Activated CD4-positive, alpha-beta T cell treated with anti-CD3 and anti-CD28 coated beads for 36 hours (primary cell): Measurements from ENCODE around the gene SCP2. TPM values are rescaled to one million over a fixed set of nuclear protein-coding genes. Genes with fewer than 3 reads are reported as not detected.

Experiments used
- ATAC-seq: fragments of 200-7000 bp; cut with Tn5 transposase; one replicate; pipeline ENCODE4 v1.10.0; 2021; ENCODE audit warnings: mild to moderate bottlenecking, moderate library complexity
- CTCF ChIA-PET: fragments of 350-600 bp; sonication (Branson Sonifier 250); formaldehyde crosslinking; loops from one replicate; lab custom pipeline; 2021; ENCODE audit warnings: antibody characterized with exemption; lab: Charles Lee
- POLR2A ChIA-PET: fragments of 350-600 bp; sonication (Branson Sonifier 250); formaldehyde crosslinking; loops from one replicate; lab custom pipeline; 2021; ENCODE audit warnings: antibody characterized with exemption, inconsistent platforms; lab: Charles Lee
- DNase-seq: peaks from one replicate; pipeline ENCODE4 v3.0.0-alpha.2; 2020
- H3K27ac Mint-ChIP-seq: one replicate; pipeline ENCODE4 v1.8.0; 2021; ENCODE audit warnings: mixed read lengths
- H3K27me3 Mint-ChIP-seq: one replicate; pipeline ENCODE4 v1.8.0; 2021; ENCODE audit warnings: mixed read lengths
- H3K36me3 Mint-ChIP-seq: one replicate; pipeline ENCODE4 v1.8.0; 2021; ENCODE audit warnings: low read depth, mixed read lengths
- H3K4me1 Mint-ChIP-seq: one replicate; pipeline ENCODE4 v1.8.0; 2021; ENCODE audit warnings: mixed read lengths
- H3K4me3 Mint-ChIP-seq: one replicate; pipeline ENCODE4 v1.8.0; 2021; ENCODE audit warnings: mild to moderate bottlenecking, moderate library complexity, mixed read lengths
- H3K9me3 Mint-ChIP-seq: one replicate; pipeline ENCODE4 v1.8.0; 2021; ENCODE audit warnings: low read depth, mixed read lengths
- intact Hi-C, 2 experiments: fragments of 100-400 bp; cut with DNase I in 1 of 2; cut with micrococcal nuclease in 1 of 2; formaldehyde crosslinking; loops; one replicate each; pipeline versions ENCODE4 v1.14.2 to v1.15.1; 2022 to 2024; cut with DNase I, micrococcal nuclease
- total RNA-seq, 2 experiments: library from RNA; stranded (reverse); gene quantifications; one replicate each; pipeline ENCODE4 v1.2.3, GENCODE V29; 2021

The SCP2 gene
- total RNA-seq, 2 experiments from 2014 or later, result 46.6 to 67.1 TPM

DNA sequence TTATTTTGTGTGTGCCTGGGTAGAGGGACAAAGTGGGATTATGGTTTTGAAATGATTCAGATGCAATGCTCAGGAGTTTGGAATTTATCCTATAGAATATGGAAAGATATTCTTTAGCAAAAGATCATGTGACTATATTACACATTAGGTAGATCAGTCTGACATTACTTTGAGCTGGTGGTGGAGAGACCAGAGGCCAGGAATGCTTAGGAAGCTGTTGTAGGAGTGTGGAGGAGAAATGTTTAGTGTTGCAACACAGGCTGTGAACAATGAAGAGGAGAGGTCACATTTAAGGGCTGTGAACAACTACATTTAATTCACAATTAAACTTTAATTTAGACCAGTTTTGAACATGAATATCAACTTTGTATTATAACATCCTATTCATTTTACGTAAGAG, 89.6 kb downstream of the SCP2 start:
- ChIA-PET CTCF (interaction anchor here (1.1 kb wide), 1 partner anchor 40 kb away, joined by 4 read pairs; no protein-coding TSS in a partner anchor), POLR2A (no interaction called here)
- H3K4me1 Mint-ChIP-seq, result peaks cover 26% of the 10 kb centered on the region
- no peak overlapping the region for H3K4me3 Mint-ChIP-seq
- intact Hi-C loops, result loop anchor here in 1 of 2 experiments (10.0 kb wide), 1 partner anchor 982 kb away; the partner anchor contains the start of gene KTI12
- H3K27me3 Mint-ChIP-seq, result no peaks in the 10 kb centered on the region
- H3K9me3 Mint-ChIP-seq, result no peaks in the 10 kb centered on the region
- H3K27ac Mint-ChIP-seq, result no peak overlapping the region
- DNase-seq (no peak), ATAC-seq (no peak)
- peaks cover 4% of the 10 kb centered on the region for H3K36me3 Mint-ChIP-seq

DNA sequence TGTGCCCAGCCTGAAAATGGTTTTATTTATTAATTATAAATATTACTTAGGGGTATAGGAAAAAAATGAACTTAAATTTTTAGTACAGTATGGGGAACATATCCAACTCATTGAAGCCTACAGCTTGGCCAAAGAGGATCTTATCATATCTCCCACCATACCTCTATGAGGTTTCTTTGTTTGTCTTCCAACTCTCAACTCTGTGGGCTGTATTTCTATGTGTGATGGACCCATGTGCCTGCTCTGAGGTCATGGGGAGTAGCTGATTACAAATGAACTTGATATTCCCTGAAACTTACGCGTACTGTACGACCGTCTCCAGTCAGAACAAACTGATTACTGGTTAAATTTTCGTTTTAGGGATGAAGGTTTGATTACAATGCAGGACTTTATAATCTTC, 93.5 kb downstream of the SCP2 start:
- Mint-ChIP-seq H3K9me3 (no peaks in the 10 kb centered on the region), H3K4me3 (no peak overlapping the region), H3K4me1 (peaks cover 22% of the 10 kb centered on the region), H3K36me3 (peaks cover 4% of the 10 kb centered on the region), H3K27ac (no peak overlapping the region), H3K27me3 (no peaks in the 10 kb centered on the region)
- intact Hi-C loops, result no loop called here
- POLR2A ChIA-PET, result no interaction called here
- no peak for ATAC-seq
- no peak for DNase-seq
- CTCF ChIA-PET, result no interaction called here

DNA sequence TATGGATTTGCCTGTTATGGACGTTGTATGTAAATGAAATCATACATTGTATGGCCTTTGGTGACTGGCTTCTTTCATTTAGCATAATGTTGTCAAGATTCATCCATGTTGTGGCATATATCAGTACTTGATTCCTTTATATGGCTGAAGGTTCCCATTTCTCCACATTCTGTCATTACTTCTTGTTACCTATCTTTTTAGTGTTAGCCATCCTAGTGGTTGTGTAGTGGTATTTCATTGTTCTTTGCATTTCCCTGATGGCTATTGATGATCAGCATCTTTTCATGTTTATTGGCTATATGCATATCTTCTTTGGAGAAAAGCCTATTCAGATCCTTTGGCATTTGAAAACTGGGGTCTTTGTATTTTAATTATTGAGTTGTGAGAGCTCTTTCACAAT, 95.1 kb downstream of the SCP2 start:
- H3K4me1 Mint-ChIP-seq, result peaks cover 10% of the 10 kb centered on the region
- H3K27me3 Mint-ChIP-seq, result no peaks in the 10 kb centered on the region
- no peak for ATAC-seq
- intact Hi-C loops, result no loop called here
- H3K9me3 Mint-ChIP-seq, result no peaks in the 10 kb centered on the region
- CTCF ChIA-PET, result no interaction called here
- H3K27ac Mint-ChIP-seq, result no peak overlapping the region
- DNase-seq, result no peak
- peaks cover 4% of the 10 kb centered on the region for H3K36me3 Mint-ChIP-seq
- no peak overlapping the region for H3K4me3 Mint-ChIP-seq
- POLR2A ChIA-PET, result no interaction called here

DNA sequence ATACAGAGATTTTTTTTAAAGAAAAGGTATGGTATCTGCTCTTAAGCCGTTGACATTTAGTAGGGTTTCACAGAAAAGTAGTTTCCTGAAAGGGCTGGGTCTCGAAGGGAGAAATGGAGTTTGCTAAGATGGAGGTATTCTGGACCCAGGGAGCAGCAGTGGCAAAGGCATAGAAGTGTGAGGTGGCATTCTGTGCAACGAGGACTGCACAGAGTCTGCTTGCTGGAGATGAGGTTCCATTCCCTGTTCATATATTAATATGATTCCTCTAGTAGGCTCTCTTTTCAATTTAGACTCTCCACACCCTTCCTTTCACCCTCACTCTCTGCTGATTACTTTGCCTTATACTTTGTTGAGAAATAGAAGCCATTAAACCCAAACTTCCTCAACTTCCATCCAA, 96.5 kb downstream of the SCP2 start:
- Mint-ChIP-seq H3K9me3 (no peaks in the 10 kb centered on the region), H3K4me1 (peaks cover 7% of the 10 kb centered on the region), H3K27me3 (no peaks in the 10 kb centered on the region), H3K27ac (no peak overlapping the region), H3K36me3 (peaks cover 6% of the 10 kb centered on the region), H3K4me3 (no peak overlapping the region)
- ATAC-seq (no peak), DNase-seq (no peak)
- intact Hi-C loops, result no loop called here
- CTCF ChIA-PET, result no interaction called here
- POLR2A ChIA-PET, result no interaction called here

DNA sequence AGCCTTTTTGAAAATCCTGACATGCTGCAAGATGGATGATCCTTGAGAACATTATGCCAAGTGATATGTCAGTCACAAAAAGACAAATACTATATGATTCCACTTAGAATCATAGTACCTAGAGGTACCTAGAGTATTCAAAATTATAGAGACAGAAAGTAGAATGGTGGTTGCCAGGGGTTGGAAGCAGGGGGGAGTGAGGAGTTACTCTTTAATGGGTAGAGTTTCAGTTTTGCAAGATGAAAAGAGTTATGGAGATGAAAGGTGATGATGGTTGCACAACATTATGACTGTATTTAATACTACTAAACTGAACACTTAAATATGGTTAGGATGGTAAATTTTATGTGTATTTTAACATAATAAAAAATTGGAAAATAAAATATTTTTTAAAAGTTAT, 97.0 kb downstream of the SCP2 start:
- intact Hi-C loops, result no loop called here
- ATAC-seq (peak; percentile 63), DNase-seq (no peak)

DNA sequence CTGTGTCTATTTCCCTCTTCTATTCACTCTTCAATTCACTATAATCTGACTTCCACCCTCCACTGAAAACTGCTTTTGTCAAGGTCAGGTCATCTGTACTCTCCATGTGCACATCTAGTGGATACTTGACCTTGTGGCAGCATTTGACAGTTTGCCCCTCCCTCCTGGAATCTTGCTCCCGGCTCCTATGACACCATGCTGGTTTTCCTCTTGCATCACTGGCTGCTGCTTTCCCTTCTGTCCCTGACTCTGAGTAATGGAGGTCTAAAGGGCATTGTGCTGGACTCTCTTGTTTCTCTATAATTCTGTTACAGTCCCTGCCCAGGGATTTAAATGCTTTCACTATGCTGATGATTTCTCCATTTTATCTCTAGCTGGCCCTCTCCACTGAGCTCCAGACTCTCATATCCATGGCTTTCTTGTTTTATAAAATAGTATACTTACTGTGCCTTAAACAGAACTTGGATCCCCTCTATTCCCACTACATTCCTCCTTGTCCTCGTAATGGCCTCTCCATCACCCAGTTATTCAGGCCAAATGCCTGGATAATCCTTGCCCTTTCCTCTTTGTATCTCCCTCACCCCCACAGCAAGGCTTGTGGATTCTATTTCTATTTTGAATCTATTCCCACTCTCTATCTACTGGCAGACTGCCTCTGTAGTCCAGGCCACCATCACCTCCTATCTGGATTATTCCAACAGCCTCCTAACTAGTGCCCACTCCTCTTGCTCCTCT, 98.1 kb downstream of the SCP2 start:
- intact Hi-C loops, result no loop called here
- ATAC-seq (no peak), DNase-seq (no peak)
- POLR2A ChIA-PET, result no interaction called here
- H3K4me3 Mint-ChIP-seq, result no peak overlapping the region
- peaks cover 7% of the 10 kb centered on the region for H3K4me1 Mint-ChIP-seq
- H3K9me3 Mint-ChIP-seq, result no peaks in the 10 kb centered on the region
- H3K27ac Mint-ChIP-seq, result no peak overlapping the region
- H3K36me3 Mint-ChIP-seq, result peaks cover 9% of the 10 kb centered on the region
- H3K27me3 Mint-ChIP-seq, result no peaks in the 10 kb centered on the region
- CTCF ChIA-PET, result interaction anchor here (0.6 kb wide), 1 partner anchor 699 kb away, joined by 3 read pairs; no protein-coding TSS in a partner anchor

More for the DNA sequence above, 97.0 kb downstream of the SCP2 start:
- Mint-ChIP-seq H3K27me3 (no peaks in the 10 kb centered on the region), H3K36me3 (peaks cover 6% of the 10 kb centered on the region), H3K9me3 (no peaks in the 10 kb centered on the region), H3K4me3 (no peak overlapping the region), H3K27ac (no peak overlapping the region), H3K4me1 (peaks cover 7% of the 10 kb centered on the region)
- POLR2A ChIA-PET, result no interaction called here
- CTCF ChIA-PET, result no interaction called here

DNA sequence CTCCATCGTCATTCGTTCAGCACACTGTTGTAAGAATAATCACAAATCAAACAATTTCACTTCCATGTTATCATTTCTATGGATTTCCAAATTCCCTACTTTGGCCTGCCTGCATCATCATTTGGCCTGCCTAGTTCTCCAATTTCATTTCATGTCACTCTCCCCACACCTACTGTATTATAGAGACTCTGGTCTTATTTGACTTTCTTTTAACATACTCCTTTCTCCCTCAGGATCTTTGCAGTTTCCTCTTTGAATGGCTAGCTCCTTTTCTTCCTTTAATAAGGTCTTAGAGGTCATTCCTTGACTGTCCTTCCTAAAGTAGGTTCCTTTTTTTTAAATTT, 98.7 kb downstream of the SCP2 start:
- DNase-seq, result no peak
- no peak overlapping the region for H3K27ac Mint-ChIP-seq
- POLR2A ChIA-PET, result no interaction called here
- no peaks in the 10 kb centered on the region for H3K27me3 Mint-ChIP-seq
- intact Hi-C loops, result no loop called here
- CTCF ChIA-PET, result interaction anchor here (0.6 kb wide), 1 partner anchor 698 kb away, joined by 3 read pairs; no protein-coding TSS in a partner anchor
- no peaks in the 10 kb centered on the region for H3K9me3 Mint-ChIP-seq
- ATAC-seq, result no peak
- peaks cover 7% of the 10 kb centered on the region for H3K36me3 Mint-ChIP-seq
- H3K4me3 Mint-ChIP-seq, result no peak overlapping the region
- H3K4me1 Mint-ChIP-seq, result peaks cover 6% of the 10 kb centered on the region

DNA sequence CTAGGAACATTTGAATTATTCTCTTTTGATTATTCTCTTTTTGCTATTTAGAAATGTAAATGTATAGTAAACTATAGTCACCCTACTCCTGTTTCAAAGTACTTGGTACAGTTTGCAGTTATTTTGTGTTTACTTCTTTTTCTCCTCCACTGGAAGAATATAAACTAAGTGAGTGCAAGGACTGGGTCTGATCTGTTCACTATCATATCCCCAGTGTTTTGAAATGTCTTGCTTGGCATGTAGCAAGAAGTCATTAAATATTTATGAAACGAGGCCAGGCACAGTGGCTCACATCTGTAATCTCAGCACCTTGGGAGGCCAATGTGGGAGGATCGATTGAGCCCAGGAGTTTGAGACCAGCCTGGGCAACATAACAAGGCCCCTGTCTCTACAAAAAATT, 99.2 kb downstream of the SCP2 start:
- no peaks in the 10 kb centered on the region for H3K27me3 Mint-ChIP-seq
- ChIA-PET POLR2A (interaction anchor here (0.6 kb wide), 1 partner anchor 660 kb away, joined by 6 read pairs; no protein-coding TSS in a partner anchor), CTCF (interaction anchor here (1.9 kb wide), 2 partner anchors 12 to 161 kb away, joined by 4 to 8 read pairs; no protein-coding TSS in a partner anchor)
- ATAC-seq (no peak), DNase-seq (no peak)
- intact Hi-C loops, result no loop called here
- H3K4me1 Mint-ChIP-seq, result peaks cover 6% of the 10 kb centered on the region
- peaks cover 9% of the 10 kb centered on the region for H3K36me3 Mint-ChIP-seq
- no peak overlapping the region for H3K4me3 Mint-ChIP-seq
- no peaks in the 10 kb centered on the region for H3K9me3 Mint-ChIP-seq
- no peak overlapping the region for H3K27ac Mint-ChIP-seq

DNA sequence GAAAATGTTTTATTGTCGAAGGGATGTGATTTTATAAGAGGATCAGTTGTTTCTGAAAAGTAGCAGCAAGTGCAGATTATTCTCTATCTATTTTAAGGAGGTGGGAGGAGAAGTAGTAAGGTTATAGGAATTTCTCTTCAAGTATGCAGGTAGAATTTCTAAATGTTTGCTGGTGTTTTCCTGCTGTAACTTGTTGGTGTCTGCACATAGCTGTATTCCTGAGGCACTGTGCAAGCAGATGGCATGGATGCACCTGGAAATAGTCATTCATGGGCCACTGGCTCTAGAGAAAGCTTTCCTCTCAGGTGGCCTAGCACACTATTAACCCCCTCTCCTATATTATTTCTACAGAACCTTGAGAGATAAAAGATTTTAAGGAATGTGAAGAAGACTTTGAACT, 104.7 kb downstream of the SCP2 start:
- no peaks in the 10 kb centered on the region for H3K4me1 Mint-ChIP-seq
- no peaks in the 10 kb centered on the region for H3K9me3 Mint-ChIP-seq
- H3K36me3 Mint-ChIP-seq, result peaks cover 18% of the 10 kb centered on the region
- intact Hi-C loops, result no loop called here
- ATAC-seq (no peak), DNase-seq (no peak)
- H3K27ac Mint-ChIP-seq, result no peak overlapping the region
- ChIA-PET CTCF (no interaction called here), POLR2A (interaction anchor here (0.6 kb wide), 1 partner anchor 533 kb away, joined by 4 read pairs; no protein-coding TSS in a partner anchor)
- no peaks in the 10 kb centered on the region for H3K27me3 Mint-ChIP-seq
- H3K4me3 Mint-ChIP-seq, result no peak overlapping the region

DNA sequence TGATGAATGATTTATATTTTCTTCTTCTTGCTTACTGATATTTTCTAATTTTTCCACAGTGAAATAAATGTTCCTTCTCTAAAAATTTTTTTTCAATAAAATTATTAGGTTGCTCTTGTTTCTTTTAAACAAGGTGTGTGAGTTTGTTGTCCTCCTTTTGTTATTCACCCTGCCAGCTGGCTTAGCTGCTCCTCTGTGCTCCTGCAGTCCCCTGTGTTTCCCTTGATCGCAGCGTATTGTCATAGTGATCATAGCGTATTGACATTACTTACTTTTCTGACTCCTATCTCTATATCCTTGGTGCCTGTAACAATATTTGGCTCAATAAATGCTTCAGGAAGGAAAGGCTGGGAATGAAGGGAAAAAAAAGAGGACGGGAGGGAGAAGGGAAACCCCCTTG, 110.1 kb downstream of the SCP2 start:
- ATAC-seq (no peak), DNase-seq (no peak)
- H3K4me1 Mint-ChIP-seq, result no peaks in the 10 kb centered on the region
- no peaks in the 10 kb centered on the region for H3K9me3 Mint-ChIP-seq
- peaks cover 15% of the 10 kb centered on the region for H3K36me3 Mint-ChIP-seq
- H3K27me3 Mint-ChIP-seq, result no peaks in the 10 kb centered on the region
- intact Hi-C loops, result no loop called here
- ChIA-PET POLR2A (no interaction called here), CTCF (no interaction called here)
- H3K4me3 Mint-ChIP-seq, result no peak overlapping the region
- no peak overlapping the region for H3K27ac Mint-ChIP-seq

DNA sequence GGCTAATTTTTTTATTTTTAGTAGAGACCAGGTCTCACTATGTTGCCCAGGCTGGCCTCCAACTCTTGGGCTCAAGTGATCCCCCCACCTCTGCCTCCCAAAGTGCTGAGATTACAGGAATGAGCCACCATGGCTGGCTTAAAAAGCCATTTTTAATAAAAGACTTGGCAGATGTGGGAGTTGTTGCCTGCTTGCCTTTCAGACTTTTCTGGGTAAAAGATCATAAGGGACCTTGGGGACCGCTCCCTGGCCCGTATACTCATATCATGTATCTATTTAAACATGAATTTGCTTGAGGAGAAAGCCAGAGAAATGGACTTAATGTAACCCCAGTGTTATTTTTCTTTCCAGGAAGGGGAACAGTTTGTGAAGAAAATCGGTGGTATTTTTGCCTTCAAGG, 111.5 kb downstream of the SCP2 start:
- intact Hi-C loops, result no loop called here
- ATAC-seq (no peak), DNase-seq (no peak)
- ChIA-PET CTCF (interaction anchor here (0.6 kb wide), 1 partner anchor 290 kb away, joined by 3 read pairs; no protein-coding TSS in a partner anchor), POLR2A (no interaction called here)
- Mint-ChIP-seq H3K27ac (no peak overlapping the region), H3K36me3 (peaks cover 13% of the 10 kb centered on the region), H3K4me1 (no peaks in the 10 kb centered on the region), H3K4me3 (no peak overlapping the region), H3K9me3 (no peaks in the 10 kb centered on the region), H3K27me3 (no peaks in the 10 kb centered on the region)

DNA sequence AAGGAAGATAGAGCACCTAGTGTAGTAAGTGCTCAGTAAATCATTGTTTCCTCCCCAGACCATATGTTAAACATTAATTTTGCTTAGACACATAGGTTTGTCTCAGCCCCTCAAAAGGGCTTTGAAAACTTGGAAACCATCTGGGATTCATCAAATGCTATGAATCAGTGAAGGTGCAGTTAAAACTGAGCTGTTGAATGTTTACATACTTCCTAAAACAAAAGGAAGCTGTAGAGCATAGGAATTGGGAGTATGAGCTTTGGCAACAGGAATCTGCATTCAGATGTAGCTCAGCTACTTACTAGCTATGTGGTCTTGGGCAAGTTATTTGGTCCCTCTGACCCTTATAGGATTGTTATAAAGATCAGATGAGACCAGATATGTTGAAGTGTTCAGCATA, 116.2 kb downstream of the SCP2 start:
- Mint-ChIP-seq H3K36me3 (peaks cover 17% of the 10 kb centered on the region), H3K9me3 (no peaks in the 10 kb centered on the region), H3K4me3 (no peak overlapping the region), H3K4me1 (peaks cover 8% of the 10 kb centered on the region), H3K27me3 (no peaks in the 10 kb centered on the region), H3K27ac (no peak overlapping the region)
- intact Hi-C loops, result no loop called here
- ChIA-PET CTCF (no interaction called here), POLR2A (no interaction called here)
- ATAC-seq (no peak), DNase-seq (no peak)
